NCI-H446 (cell line): ENCODE results near the gene AMBP.

Source experiments
- DNase-seq, 2 experiments: peaks; one replicate each; lab custom pipeline; 2025; lab: John Stamatoyannopoulos, UW

The AMBP gene

DNA sequence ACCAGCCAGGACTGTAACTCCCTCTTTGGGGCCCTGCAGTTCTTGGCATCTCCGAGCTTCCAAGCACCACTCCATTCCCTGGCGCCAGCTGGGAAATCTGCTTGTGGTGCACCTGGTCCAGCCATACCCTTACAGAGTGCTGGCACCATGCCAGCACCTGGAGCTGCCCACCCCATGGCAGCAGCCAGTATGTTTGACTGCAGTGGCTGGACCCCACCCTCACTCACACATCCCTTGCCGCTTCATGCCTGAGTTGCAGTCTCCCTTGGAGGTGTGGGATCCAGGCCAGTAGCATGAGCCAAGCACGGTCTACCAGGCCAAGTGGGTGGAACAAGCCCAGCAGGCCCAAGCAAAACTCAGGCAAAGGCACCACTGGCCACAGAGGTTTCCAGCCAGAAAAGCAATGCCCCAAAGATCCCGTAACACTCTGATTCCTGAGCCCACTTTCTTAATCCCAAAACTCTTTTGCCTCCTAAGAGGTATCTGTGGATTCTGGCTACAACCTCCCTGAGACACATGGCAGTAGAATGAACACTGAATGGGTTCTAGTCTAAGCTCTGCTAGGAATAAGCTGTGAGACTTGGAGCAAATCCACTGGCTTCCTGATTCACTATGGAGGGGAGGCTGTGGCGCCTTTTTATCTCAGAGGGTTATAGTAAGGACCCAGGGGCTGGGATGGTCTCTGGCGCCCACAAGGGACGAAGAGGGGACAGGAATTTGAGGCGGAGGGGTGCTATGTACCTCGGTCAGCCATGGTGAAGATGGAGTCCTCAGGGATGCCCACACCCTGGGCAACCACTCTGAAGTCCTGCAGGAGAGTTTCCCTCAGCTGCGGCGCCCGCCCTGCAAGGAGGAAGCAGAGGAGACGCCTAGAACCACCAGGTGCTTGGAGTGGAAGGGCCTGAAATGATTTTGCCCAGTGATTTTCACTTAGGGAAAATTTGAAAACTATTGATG is 5.6 kb downstream of the AMBP start:
- peak in 1 of 2 experiments; percentile 66 for DNase-seq

DNA sequence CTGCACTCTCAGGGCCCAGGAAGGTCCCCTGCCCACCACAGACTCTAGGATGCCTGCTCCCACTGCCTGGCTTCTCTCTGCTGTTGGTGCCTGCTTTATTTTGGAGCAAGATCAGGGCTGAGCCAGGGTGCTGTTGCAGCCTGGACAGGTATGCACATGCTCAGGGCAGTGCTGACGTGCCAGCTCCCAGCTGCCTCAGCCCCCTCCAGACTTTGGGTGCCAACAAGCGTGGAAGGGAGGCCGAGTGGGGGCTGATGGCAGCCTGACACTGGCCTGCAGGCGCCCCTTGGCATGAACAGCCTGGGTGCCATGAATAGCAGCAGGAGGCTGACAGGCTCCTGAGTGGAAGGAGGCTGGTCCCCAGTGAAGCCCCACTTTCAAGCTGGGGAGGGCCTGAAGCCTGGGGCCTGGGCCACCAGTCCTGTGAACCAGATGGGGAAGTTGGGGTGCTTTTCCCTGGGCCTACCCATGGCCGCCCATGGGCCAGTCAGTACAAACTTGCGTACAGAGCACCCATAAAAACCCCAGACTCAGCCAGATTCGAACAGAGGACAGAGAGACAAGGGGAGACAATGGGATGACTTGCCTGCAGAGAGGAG is 6.8 kb downstream of the AMBP start:
- DNase-seq, result no peak

DNA sequence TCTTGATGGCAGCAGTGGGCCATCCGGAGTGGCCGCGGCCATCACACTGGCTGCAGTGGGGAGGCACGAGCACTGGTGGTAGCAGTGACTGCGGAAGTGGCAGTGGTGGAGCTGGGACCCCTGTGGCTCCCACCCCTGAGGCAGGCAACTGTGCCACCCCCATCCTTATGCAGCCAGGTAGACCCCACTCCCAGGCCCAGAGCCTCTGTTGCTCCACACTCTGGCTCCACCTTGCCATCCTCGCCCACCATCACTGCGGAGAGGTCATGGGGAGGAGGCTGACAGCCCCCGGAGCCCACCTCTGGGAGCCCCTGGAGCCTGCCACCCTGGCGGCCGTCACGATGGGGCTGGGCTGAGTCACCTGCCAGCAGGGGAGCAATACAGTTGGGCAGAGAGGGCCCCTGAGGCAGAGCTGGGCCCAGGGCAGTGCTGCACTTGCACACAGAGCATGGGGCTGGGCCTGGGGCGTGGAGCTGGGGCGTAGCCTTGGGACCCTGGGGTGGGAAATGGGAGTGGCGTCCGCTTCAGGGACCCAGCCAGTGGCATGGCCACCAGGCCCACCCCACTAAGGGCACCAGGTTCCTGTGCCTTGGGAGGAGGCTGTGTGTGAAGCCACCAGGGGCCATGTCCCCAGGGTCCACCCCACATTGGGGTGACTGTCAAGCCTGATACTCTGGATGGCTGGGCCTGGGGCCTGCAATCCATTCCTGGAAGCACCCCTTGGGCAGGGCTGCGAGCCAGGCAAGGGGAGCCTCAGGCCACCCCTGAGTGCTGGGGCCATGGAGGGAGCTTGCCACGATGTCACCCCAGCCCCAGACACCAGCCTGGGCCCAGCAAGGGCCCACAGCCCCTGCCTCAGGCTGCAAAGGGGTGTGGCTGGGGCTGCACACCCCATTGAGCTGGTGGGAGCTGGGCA is 7.7 kb downstream of the AMBP start:
- no peak for DNase-seq

DNA sequence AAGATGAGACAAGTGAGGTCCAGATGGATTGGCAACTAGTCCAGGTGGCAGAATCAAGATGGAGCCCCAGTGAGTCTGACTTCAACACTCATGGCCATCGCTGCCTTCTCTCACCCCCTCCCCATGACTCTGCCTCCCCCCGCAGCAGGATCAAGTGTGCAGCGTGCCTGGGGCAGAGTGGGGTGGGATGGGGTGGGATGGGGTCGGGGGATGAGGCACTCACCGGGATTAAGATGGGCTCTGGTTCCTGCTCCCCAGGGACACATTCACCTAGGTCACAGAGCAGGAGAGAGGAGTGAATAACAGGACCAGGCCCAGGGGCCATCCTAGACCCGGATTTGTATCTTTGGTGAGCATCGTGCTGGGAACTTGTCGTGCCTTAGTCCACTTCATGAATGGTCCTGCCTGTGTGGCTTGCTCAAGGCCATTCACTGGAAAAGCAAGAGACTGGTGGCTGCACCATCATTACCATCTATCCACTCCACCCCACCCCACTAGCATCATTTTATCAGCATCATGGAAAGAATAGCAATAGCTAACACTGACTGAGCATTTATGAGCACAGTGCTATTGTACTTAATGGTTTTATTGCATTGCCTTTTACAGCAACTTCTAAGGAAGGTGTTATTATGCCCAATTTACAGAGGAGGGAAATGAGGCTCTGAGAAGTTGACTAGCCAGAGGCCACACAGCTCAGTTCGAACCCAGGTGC is 8.5 kb downstream of the AMBP start:
- no peak for DNase-seq

DNA sequence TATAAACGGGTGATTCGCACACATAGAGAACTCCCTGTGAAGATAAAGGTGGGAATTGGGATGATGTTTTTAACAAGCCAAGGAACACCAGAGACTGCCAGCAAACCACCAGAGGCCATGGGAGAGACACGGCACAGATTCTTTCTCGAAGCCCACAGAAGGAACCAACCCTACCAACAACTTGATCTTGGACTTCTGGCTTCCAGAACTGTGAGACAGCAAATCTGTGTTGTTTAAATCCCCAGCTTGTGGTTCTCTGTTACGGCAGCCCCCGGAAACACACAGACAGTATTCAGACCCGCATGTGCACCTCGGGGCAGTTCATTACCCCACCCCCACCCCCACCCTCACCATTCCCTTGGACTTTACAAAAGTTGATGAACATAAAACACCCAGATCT is 12.8 kb downstream of the AMBP start:
- DNase-seq, result no peak

DNA sequence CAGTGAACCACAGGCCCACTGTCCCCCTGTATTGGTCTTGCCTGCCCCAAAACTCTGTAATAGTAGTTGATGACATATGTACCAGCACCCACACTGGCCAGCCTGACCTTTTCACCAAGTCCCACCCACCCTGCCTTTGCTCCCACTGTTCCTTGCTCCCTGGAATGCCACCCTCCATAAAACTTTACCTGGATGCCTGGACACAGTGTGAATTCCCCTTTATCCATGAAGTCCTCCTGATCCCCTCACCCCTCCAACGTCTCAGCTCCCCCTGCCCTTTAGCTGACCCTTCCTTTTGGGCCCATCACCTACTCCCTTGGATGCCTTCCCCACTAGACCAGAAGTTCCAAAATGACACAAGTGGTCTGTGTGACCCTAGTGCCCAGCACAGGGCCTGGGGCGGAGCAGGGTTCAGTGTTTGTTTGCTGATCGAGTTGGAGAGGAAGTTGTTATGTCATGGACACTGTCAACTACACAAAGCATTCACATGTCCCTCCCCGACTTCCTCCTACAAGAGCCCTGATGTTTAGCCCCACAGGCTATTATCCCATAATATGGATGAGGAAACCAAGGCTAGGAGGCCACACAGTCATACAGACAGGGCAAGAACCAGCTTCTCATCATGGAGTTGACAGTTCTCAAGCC is 16.1 kb downstream of the AMBP start:
- no peak for DNase-seq

DNA sequence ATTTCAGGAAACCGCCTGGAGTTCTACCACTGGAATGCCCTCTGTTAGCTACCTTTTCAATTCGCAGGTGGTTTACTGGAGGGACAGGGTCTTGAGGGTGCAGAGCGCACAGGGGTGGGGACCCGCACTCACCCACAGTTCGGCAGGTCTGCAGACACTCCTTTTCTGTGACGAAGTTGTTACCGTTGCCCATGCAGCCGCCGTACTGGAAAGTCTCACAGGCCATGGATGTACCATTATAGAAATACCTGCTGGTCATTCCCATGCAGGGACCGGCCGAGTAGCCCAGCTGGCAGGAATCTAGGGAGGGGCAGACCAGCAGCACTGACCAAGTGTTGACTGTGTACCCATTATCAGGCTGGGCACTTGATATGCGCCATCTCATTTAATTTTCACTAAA is 16.8 kb downstream of the AMBP start:
- no peak for DNase-seq

DNA sequence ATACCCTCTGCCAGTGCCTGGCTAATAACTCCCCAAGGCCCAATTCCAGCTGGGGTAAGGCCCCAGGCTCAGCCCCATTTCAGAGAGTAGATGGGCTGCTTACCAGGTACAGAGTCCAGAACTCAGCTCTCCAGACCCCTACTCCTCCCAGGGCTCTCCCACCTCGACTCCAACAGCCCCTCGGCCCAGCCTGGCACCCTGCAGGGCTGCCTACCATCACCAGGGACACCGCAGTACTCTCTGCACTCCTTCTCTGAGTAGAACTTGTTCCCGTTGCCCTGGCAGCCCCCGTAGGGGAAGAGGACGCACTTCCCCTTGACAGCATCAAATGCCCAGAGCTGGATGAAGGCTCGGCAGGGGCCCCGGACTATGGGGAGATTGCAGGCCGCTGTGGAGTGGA is 17.4 kb downstream of the AMBP start:
- DNase-seq, result no peak

DNA sequence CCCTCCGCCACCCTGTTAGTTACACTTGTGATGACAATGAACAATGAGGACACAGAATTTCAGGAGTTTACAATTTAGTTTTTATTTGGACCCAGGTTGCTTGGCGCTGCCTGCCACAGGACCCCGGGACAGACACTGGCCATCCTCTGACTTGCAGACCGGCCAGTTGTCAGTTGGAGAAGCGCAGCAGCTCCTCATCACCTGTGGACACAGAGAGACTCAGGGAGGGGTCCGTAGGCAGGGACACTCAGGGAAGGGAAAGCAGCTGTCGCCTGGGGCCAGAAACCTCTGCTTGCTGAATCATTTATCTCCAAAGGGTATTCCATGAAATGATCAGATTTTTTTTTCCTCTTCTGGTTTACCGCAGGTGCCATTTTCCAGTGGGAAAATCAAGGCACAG is 18.0 kb downstream of the AMBP start:
- no peak for DNase-seq

DNA sequence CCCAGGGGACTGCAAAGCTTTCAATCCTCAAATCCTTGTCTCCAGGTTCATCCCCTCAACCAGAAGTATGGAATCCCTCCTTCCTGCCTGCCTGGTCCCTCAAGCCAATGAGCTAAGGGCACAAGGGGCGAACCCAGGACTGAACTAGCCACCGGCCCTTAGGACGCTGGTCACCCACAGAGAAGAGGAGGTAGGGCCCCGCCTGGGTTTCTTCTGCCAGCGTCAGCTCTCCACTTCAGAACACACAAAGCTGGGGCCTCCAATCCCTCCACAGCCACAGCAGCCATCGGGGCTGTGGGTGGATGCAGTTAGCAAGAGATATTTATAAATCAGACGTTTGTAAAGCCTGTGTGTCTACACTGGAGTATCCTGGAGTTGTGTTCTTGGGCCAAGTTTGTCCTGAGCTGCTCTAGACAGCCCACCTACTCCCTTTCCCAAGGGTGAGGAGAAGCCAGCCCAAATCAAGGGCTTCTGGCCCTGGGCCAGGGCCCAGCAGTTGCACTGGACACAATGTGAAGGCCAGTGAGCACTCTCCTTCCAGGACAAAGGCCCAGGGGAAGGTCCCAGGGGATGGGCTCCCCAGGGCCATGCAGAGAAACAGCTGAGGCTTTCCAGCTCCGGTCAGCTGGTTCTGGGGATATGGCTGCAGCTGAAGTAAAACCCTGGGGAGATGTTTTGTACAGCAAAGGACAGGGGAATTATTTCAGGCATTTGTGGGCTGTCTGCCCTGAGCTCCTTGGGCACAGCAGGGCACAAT is 18.9 kb downstream of the AMBP start:
- no peak for DNase-seq

DNA sequence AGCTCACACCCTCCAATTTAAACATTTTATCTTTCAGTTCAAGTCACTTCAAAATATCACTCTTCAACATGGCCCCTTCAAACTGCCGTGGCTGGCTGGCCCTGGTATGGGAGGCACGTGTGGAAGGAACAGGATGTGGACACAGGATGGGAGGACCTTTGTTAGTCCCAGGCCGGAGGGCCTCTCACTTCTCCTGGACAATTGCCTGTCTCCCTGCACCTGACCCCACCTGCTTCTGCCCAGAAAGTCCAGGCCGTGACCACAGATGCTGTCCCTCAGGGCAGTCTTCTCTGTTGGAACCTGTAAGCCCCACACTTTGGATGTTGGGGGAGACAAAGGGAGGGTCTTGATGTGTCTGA is 19.4 kb downstream of the AMBP start:
- DNase-seq, result no peak

DNA sequence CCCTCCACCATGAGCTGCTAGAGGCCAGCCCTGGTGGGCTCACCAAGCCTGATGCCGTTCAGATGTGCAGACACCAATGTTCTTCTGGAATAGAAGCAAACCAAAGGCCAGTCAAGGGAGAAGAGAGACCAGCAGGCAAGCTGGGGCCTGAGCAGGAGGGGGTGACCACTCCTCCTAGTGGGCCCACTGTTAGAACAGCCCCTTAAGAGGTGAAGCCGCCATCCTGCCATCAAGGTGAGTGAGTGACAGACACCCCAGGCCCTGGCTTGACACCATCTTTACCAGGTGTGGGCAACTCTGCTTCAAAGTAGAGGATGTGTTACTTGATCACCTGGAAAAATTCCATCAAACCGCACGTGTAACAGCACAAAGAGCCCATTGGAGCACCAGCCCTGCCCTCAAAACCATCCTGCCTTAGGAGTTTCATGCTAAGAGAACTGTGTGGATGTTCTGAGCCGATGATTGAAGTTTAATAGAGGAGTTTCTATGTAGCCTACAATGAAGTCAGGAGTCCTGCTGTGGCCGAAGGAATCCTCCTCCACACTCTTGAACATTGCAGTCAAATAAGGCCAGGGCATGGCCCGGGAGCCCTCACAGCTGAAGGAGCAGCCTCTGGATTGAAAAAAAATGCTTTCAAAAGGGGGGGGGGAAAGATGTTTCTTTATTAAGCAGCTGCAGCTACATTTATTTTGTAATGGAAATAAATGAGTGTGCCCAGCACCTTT is 20.8 kb downstream of the AMBP start:
- DNase-seq, result no peak

DNA sequence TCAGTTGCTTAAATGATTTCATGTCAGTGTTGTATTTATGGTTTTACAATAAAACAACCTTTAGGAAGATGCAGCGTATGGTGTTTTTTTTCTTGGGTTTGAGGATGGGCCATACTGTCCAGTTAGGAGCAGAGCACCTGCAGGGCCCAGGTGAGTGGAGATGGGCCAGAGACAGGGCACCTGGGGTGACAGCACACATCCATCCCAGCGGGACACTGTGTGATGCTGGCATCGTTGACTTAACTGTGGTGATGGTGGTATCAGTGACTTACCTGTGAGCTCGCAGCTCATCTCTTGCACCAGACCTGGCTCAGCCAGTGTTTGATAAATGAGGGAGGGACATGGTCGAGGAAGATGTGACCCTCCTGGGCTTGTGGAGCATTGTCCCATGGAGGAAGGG is 21.6 kb downstream of the AMBP start:
- DNase-seq, result no peak

DNA sequence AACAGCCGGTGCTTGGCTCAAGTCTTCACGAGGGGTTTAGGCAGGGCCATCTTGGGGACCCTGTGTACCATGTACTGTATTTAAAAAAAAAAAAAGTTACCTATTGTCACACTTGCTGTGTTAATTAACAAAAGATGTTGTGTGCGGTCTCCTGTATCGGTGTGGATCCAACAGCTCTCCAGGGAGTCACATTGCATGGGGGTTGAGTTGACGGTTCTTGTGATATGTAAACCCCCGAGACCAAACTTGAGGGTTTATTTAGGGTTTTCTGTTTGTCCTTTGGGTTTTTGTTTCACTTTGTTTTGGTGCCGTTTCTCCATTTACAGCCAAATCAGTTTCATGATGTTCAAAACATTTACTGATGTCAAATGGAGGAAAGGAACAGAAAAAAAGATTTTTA is 22.2 kb downstream of the AMBP start:
- DNase-seq, result no peak

DNA sequence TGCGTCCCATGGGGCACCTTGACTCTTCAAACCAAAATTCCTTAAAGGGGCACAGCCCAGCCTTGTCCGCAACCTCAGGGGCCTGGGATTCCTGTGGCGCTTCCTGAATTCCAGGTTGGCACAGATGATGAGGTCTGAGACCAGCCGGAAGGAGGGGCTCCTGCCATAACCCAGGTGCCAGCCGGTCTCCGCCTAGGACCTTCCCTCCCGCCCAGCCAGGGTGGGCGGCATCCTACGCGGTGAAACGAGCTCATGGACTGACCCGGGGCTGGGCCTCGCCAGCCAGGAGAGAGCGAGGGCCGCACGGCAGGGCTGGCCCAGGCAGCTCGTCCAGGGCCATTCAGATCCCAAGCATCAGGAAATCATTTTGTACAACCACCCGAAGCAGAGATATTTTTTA is 23.0 kb downstream of the AMBP start:
- DNase-seq, result no peak

DNA sequence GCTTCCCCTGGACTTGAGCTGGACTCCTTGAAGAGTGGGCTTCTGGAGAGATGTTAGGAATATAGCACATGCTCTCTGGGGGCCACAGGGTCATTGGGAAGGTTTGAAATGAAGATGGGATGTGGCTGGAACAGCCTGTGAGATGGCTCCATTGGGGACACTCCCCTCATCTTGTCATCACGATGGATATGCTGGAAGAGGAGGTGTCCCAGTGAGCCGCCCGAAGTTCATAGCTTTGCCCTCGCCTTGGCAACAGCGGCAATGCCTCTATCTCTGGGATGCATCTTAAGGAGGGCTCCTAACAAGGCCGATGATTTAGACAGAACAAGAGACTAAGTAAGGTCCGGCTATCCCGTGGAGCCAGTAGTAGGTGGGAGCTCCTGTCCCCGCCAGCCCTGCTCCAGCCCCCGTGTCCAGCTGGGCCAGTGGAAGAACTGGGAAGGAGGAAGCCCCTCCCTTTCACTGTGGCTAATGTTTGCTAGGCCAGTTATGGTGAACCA is 23.9 kb downstream of the AMBP start:
- no peak for DNase-seq

DNA sequence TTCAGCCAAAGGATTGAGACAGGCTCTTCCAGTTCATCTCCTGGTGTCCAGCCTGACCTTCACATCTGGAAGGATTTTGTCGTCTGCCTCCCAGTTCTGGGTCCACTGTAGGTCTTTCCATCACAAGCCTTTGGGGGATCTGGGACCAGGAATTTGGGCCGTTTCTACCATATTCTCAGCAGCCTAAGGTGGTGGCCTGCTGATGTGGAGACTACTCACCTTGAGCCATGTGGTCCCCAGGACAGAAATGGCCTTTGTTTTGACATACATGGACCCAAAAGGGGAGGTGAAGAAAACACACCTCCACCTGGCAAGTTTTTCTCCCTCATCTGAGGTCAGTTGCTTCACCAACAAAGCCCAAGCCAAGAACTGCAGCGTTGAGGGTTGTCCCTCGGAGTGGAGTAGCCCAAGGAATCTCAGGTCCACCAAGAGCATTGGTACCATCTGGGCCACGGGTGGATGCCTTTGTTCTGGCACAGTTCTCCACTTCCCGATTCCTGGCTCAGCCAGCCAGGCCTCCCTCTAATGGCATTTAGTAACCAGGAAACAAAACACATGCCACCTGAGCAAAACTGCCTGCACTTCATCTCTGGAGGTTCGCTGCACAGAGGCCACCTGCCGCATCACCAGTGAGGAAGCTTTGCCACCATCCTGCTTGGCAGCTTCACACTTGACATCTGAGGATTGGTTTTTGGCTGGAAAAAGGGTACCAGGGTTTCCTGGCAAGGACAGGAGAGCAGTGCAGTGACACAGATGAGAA is 24.7 kb downstream of the AMBP start:
- DNase-seq, result no peak

DNA sequence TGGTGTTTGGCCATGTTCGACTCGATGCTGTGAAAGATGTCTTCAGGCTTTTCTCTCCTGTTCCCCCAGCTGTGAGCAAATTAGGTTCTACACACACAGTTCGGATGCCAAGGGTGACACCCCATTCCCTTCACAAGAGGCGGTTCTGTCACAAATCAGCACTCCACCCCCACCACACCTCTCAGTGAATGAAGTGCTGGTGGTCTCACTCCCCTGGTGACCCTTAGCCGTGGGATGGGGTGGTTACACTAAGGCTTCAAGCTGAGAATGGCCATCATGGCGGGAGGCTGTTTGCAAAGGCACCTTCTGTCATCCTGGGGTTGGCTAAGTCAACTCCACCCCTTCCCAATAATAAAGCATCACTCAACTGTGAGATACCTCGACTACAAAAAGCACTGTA is 26.4 kb downstream of the AMBP start:
- DNase-seq, result no peak

DNA sequence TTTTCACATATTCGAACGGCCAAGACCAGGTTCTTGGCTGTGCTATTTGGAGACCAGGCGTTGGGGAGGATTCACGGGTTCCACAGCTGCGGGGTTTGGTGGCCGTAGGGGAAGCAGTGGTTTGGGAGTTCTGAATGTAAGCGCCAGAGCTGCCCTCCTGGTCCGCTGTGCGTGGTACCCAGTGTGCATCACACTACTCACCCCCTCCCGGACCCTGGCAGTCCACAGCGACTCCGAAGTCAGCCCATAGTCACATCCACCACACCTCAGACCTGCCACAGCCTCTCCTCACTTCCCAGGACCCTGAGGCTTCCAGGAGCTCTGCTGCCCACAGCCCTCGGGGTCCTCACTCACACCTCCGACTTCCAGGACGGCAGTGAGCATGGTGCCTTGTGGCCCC is 26.8 kb downstream of the AMBP start:
- no peak for DNase-seq
